Keratinocyte (primary cell): Measurements from ENCODE around the gene CREB5. TPM values are rescaled to one million over a fixed set of nuclear protein-coding genes. Genes with fewer than 3 reads are reported as not detected.

ENCODE experiments used
- DNase-seq: peaks from one replicate; pipeline ENCODE4 v3.0.0-alpha.2; 2011; ENCODE audit warnings: low read depth, missing footprints, low spot score
- FAIRE-seq: peaks from 2 replicates; lab custom pipeline; 2011; peaks lifted over from hg19 to GRCh38; lab: Jason Lieb, UNC
- H2AFZ ChIP-seq: 2 replicates; pipeline ENCODE4 v1.6.0; 2012; ENCODE audit warnings: low read length, control low read depth, inconsistent platforms; ENCODE audit not compliant: control insufficient read depth
- H3K27ac ChIP-seq: 2 replicates; pipeline ENCODE4 v1.5.1; 2011; ENCODE audit warnings: low read length; ENCODE audit not compliant: control insufficient read depth, insufficient read depth
- H3K27me3 ChIP-seq: 3 replicates; pipeline ENCODE4 v1.6.0; 2011; ENCODE audit warnings: low read length; ENCODE audit not compliant: control insufficient read depth, insufficient read depth; ENCODE audit errors: extremely low read depth
- H3K36me3 ChIP-seq, 2 experiments: 2 replicates in 1 of 2; 3 replicates in 1 of 2; pipeline ENCODE4 v1.5.1; 2011; ENCODE audit warnings: low read length in 2 of 2, mild to moderate bottlenecking in 1 of 2; ENCODE audit not compliant: control insufficient read depth in 2 of 2, insufficient read depth in 2 of 2; ENCODE audit errors: extremely low read depth in 1 of 2
- H3K4me1 ChIP-seq: 3 replicates; pipeline ENCODE4 v1.5.1; 2011; ENCODE audit warnings: low read length; ENCODE audit not compliant: control insufficient read depth, insufficient read depth; ENCODE audit errors: extremely low read depth
- H3K4me2 ChIP-seq: 3 replicates; pipeline ENCODE4 v1.6.0; 2011; ENCODE audit warnings: low read depth, low read length; ENCODE audit not compliant: control insufficient read depth, insufficient read depth; ENCODE audit errors: extremely low read depth
- H3K4me3 ChIP-seq, 3 experiments: fragments of 200-600 bp in 1 of 3; sonication (generic) in 1 of 3; 2 replicates in 2 of 3; 3 replicates in 1 of 3; pipeline ENCODE4 v1.5.1; 2011 to 2016; ENCODE audit warnings: low read length in 3 of 3, mild to moderate bottlenecking in 3 of 3, control low read depth in 2 of 3, inconsistent platforms in 1 of 3, low read depth in 1 of 3, mixed read lengths in 1 of 3, mixed run types in 1 of 3, moderate library complexity in 1 of 3; ENCODE audit not compliant: control insufficient read depth in 2 of 3, insufficient read depth in 2 of 3; ENCODE audit errors: extremely low read depth in 1 of 3
- H3K79me2 ChIP-seq: 2 replicates; pipeline ENCODE4 v1.6.0; 2012; ENCODE audit warnings: low read length; ENCODE audit not compliant: control insufficient read depth, insufficient read depth
- H3K9ac ChIP-seq: 3 replicates; pipeline ENCODE4 v1.6.0; 2011; ENCODE audit warnings: low read length; ENCODE audit not compliant: control insufficient read depth, insufficient read depth; ENCODE audit errors: extremely low read depth
- H3K9me1 ChIP-seq: 3 replicates; pipeline ENCODE4 v1.6.0; 2011; ENCODE audit warnings: low read length; ENCODE audit not compliant: control insufficient read depth, insufficient read depth; ENCODE audit errors: extremely low read depth
- H3K9me3 ChIP-seq: 2 replicates; pipeline ENCODE4 v1.5.1; 2012; ENCODE audit warnings: low read depth, low read length; ENCODE audit not compliant: control insufficient read depth
- H4K20me1 ChIP-seq: 3 replicates; pipeline ENCODE4 v1.6.0; 2011; ENCODE audit warnings: low read length; ENCODE audit not compliant: control insufficient read depth, insufficient read depth; ENCODE audit errors: extremely low read depth
- EZH2 ChIP-seq: IDR thresholded peaks from one replicate; pipeline ENCODE4 v1.6.1; 2012; ENCODE audit warnings: inconsistent platforms, mild to moderate bottlenecking, low read length, moderate library complexity
- dilution Hi-C: fragments of 300-500 bp; cut with MboI; formaldehyde crosslinking; loops from one replicate; pipeline ENCODE4 v1.7.0; 2020; ENCODE audit warnings: low sequenced_read_pairs; ENCODE audit not compliant: extremely low pct_ligation_motif_present
- polyA minus RNA-seq, 3 experiments: library from RNA; depleted of rRNA, polyadenylated mRNA; stranded (reverse); fragments of >200 nt; gene quantifications; 1 replicate in 1 of 3; 2 replicates in 1 of 3; 3 replicates in 1 of 3; pipeline ENCODE4 v1.2.3, GENCODE V29; 2011
- polyA plus RNA-seq, 5 experiments: library from polyadenylated mRNA; depleted of rRNA in 3 of 5; stranded (reverse) in 3 of 5; stranded (forward) in 1 of 5; unstranded in 1 of 5; fragments of >200 nt; gene quantifications; 1 replicate in 1 of 5; 2 replicates in 3 of 5; 3 replicates in 1 of 5; pipeline versions ENCODE4 v1.2.1 to v1.2.3, GENCODE V29; 2011 to 2012; ENCODE audit warnings: missing spikeins in 2 of 5, low read depth in 1 of 5, low replicate concordance in 1 of 5
- TF ChIP-seq, protein P1 (sequence below), 3 experiments: IDR thresholded peaks in 1 of 3; conservative IDR thresholded peaks in 1 of 3; optimal IDR thresholded peaks in 1 of 3; 2 replicates in 2 of 3; 3 replicates in 1 of 3; pipeline versions ENCODE3 to v1.5.1; 2011; ENCODE audit warnings: low read length in 3 of 3, mild to moderate bottlenecking in 3 of 3, moderate library complexity in 2 of 3, control low read depth in 1 of 3, inconsistent platforms in 1 of 3; ENCODE audit not compliant: insufficient read depth in 2 of 3; ENCODE audit errors: extremely low read depth in 1 of 3

Gene CREB5, protein sequence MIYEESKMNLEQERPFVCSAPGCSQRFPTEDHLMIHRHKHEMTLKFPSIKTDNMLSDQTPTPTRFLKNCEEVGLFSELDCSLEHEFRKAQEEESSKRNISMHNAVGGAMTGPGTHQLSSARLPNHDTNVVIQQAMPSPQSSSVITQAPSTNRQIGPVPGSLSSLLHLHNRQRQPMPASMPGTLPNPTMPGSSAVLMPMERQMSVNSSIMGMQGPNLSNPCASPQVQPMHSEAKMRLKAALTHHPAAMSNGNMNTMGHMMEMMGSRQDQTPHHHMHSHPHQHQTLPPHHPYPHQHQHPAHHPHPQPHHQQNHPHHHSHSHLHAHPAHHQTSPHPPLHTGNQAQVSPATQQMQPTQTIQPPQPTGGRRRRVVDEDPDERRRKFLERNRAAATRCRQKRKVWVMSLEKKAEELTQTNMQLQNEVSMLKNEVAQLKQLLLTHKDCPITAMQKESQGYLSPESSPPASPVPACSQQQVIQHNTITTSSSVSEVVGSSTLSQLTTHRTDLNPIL
- 4.3 to 7.9 TPM (median 4.6 TPM) in 3 replicates for polyA plus RNA-seq
- polyA plus RNA-seq (2011; ENCODE audit: low read depth) = 1.2 TPM
- 4.1 and 5.4 TPM in 2 replicates for polyA plus RNA-seq (2011; cell fraction: cytosol; rRNA removed)
- 18.1 and 20.9 TPM in 2 replicates for polyA plus RNA-seq (2011; cell fraction: nucleus; rRNA removed)
- polyA plus RNA-seq (2012; ENCODE audit: low replicate concordance) = 3.2 and 3.4 TPM in 2 replicates
- polyA minus RNA-seq = 14.1 to 30.0 TPM (median 18.6 TPM) in 3 replicates
- polyA minus RNA-seq (2011; cell fraction: cytosol; rRNA and poly(A)+ RNA removed) = 5.0 TPM
- polyA minus RNA-seq (2011; cell fraction: nucleus; rRNA and poly(A)+ RNA removed) = 23.1 and 37.5 TPM in 2 replicates

- Histone ChIP-seq H2AFZ (no peak within 1 kb of the TSS), H3K9me1 (no peaks in the 10 kb centered on the region), H3K9ac (no peak within 1 kb of the TSS), H3K4me3 (no peak within 1 kb of the TSS), H3K36me3 (no peaks in the 10 kb centered on the region), H3K79me2 (no peaks in the 10 kb centered on the region), H3K27ac (no peak within 1 kb of the TSS), H4K20me1 (no peaks in the 10 kb centered on the region), H3K4me1 (peaks cover 32% of the 10 kb centered on the region), H3K27me3 (peaks cover 28% of the 10 kb centered on the region), H3K9me3 (no peaks in the 10 kb centered on the region), H3K4me2 (peak within 1 kb of the TSS; percentile 78)
- peak; percentile 19 for TF ChIP-seq EZH2
- TF ChIP-seq, protein P1, sequence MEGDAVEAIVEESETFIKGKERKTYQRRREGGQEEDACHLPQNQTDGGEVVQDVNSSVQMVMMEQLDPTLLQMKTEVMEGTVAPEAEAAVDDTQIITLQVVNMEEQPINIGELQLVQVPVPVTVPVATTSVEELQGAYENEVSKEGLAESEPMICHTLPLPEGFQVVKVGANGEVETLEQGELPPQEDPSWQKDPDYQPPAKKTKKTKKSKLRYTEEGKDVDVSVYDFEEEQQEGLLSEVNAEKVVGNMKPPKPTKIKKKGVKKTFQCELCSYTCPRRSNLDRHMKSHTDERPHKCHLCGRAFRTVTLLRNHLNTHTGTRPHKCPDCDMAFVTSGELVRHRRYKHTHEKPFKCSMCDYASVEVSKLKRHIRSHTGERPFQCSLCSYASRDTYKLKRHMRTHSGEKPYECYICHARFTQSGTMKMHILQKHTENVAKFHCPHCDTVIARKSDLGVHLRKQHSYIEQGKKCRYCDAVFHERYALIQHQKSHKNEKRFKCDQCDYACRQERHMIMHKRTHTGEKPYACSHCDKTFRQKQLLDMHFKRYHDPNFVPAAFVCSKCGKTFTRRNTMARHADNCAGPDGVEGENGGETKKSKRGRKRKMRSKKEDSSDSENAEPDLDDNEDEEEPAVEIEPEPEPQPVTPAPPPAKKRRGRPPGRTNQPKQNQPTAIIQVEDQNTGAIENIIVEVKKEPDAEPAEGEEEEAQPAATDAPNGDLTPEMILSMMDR (optimal IDR thresholded peaks at IDR 0.05 in 1 of 3, IDR thresholded peaks at IDR 0.05 in 1 of 3, conservative IDR thresholded peaks at IDR 0.05 in 1 of 3; ENCODE audit: extremely low read depth in 1 of 3, insufficient read depth in 2 of 3, low read length in 3 of 3) = peak in 2 of 3 experiments; percentile 18 to 73
- FAIRE-seq (peak; percentile 23), DNase-seq (no peak)
- dilution Hi-C loops = no loop called here
These were observed at the start of gene CREB5 for GRCh38 chr7:28411876-28412662. Gene CREB5, plus strand, starts transcription at chr7:28412518. Its CDS starts 397 bp downstream, at chr7:28412915.

DNA sequence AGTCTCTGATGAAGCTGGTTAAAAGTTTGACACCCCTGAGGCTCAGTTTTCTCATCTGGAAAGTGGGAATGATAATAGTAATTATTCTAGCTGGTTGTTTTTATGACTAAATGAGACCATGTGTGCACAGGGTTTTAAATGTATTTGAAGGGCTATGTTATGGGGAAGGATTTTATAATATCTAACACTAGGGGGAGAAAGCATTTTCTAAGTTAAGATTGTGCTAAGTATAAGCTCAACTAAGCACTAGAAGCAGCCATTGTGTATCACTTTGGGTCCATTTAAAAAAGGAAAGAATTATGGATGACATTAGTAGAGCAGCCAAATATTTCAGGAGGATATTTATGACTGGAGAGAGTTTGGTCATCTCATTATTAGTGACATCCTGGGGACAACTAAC, 49.5 kb upstream of the CREB5 start:
- Histone ChIP-seq H3K27ac (no peak overlapping the region), H3K4me2 (no peak overlapping the region), H4K20me1 (no peaks in the 10 kb centered on the region), H3K9ac (no peak overlapping the region), H3K79me2 (no peaks in the 10 kb centered on the region), H3K27me3 (no peaks in the 10 kb centered on the region), H3K4me3 (no peak overlapping the region), H3K36me3 (no peaks in the 10 kb centered on the region), H3K4me1 (peaks cover 11% of the 10 kb centered on the region), H3K9me3 (no peaks in the 10 kb centered on the region), H3K9me1 (no peaks in the 10 kb centered on the region), H2AFZ (no peak overlapping the region)
- TF ChIP-seq, protein P1 (optimal IDR thresholded peaks at IDR 0.05 in 1 of 3, IDR thresholded peaks at IDR 0.05 in 1 of 3, conservative IDR thresholded peaks at IDR 0.05 in 1 of 3; ENCODE audit: extremely low read depth in 1 of 3, insufficient read depth in 2 of 3, low read length in 3 of 3) = peak in 2 of 3 experiments; percentile 17 to 30
- TF ChIP-seq EZH2 = no peak
- DNase-seq = no peak
- dilution Hi-C loops = no loop called here
- FAIRE-seq = peak; percentile 57
